Transverse colon (tissue), 4 donors: ENCODE results near the gene CDH11. TPM values are rescaled to one million over a fixed set of nuclear protein-coding genes. Genes with fewer than 3 reads are reported as not detected.

Experiments used
- DNase-seq: peaks from one replicate; pipeline ENCODE4 v3.0.0-alpha.2; 2019
- H3K27ac ChIP-seq, 4 donors: fragments of 200-600 bp; sonication (generic); 2 replicates each; pipeline ENCODE4 v1.5.1; 2016 to 2018; ENCODE audit warnings: inconsistent platforms in 4 of 4
- H3K27me3 ChIP-seq: fragments of 200-600 bp; sonication (generic); 2 replicates; pipeline ENCODE4 v1.5.1; 2017; ENCODE audit warnings: inconsistent platforms
- H3K36me3 ChIP-seq, 4 donors: fragments of 200-600 bp; sonication (generic); 2 replicates each; pipeline ENCODE4 v1.5.1; 2017 to 2019; ENCODE audit warnings: inconsistent platforms in 4 of 4
- H3K4me1 ChIP-seq, 4 donors: fragments of 200-600 bp; sonication (generic); 2 replicates each; pipeline ENCODE4 v1.5.1; 2017 to 2020; ENCODE audit warnings: inconsistent platforms in 4 of 4
- H3K4me3 ChIP-seq, 4 donors: fragments of 200-600 bp; sonication (generic); 1 replicate in 1 of 4; 2 replicates in 3 of 4; pipeline versions ENCODE4 v1.5.1 to v1.6.1; 2017 to 2019; ENCODE audit warnings: inconsistent platforms in 4 of 4
- H3K9me3 ChIP-seq, 2 donors: fragments of 200-600 bp; sonication (generic); 2 replicates each; pipeline ENCODE4 v1.5.1; 2017 to 2019; ENCODE audit warnings: inconsistent platforms in 2 of 2
- EP300 ChIP-seq: sonication (generic); formaldehyde crosslinking; IDR thresholded peaks from one replicate; pipeline ENCODE4 v1.6.1; 2017; ENCODE audit warnings: antibody characterized with exemption, low read depth
- POLR2A ChIP-seq: fragments of 450-650 bp; IDR thresholded peaks from one replicate; pipeline ENCODE4 v1.6.1; 2016; ENCODE audit warnings: antibody characterized with exemption, mild to moderate bottlenecking, moderate library complexity
- POLR2AphosphoS5 ChIP-seq, 3 donors: sonication (generic); formaldehyde crosslinking; IDR thresholded peaks; one replicate each; pipeline ENCODE4 v1.6.1; 2016; ENCODE audit warnings: antibody characterized with exemption in 3 of 3
- WGBS, 2 donors: methylation state at CpG; one replicate each; pipeline ENCODE4 v1.1.5; 2018; ENCODE audit warnings: low coverage in 1 of 2; 5-methylcytosine and 5-hydroxymethylcytosine counted together
- in situ Hi-C, 4 donors: fragments of 200-750 bp; cut with MboI; loops; one replicate each; pipeline versions ENCODE4 v1.15.0 to v1.15.1; 2017; ENCODE audit warnings: low sequenced_read_pairs in 3 of 4, low pct_ligation_motif_present in 1 of 4, low pct_unique_long_range_greater_than_20kb in 1 of 4
- intact Hi-C: fragments of 100-400 bp; cut with DNase I; formaldehyde crosslinking; loops from one replicate; pipeline ENCODE4 v1.15.1; 2023; ENCODE audit warnings: low total_unique reads
- total RNA-seq, 4 donors: library from RNA; depleted of rRNA; stranded (reverse); fragments of >200 nt; gene quantifications; one replicate each; pipeline ENCODE4 v1.1.0, GENCODE V29; 2016
- TF ChIP-seq, protein P1 (sequence below), 5 experiments: fragments of 200-600 bp in 3 of 5; fragments of 450-650 bp in 2 of 5; sonication (generic) in 3 of 5; IDR thresholded peaks; 1 replicate in 2 of 5; 2 replicates in 3 of 5; pipeline ENCODE4 v1.5.1; 2016 to 2017; ENCODE audit warnings: antibody characterized with exemption in 5 of 5, inconsistent platforms in 3 of 5, mild to moderate bottlenecking in 2 of 5, moderate library complexity in 1 of 5

CDH11 gene
- 100 to 1,000 TPM in 1 of 4 donors, 10 to 100 TPM in 1, 1 to 10 TPM in 2; 8.2 to 141 (median 9.2) TPM for total RNA-seq

DNA sequence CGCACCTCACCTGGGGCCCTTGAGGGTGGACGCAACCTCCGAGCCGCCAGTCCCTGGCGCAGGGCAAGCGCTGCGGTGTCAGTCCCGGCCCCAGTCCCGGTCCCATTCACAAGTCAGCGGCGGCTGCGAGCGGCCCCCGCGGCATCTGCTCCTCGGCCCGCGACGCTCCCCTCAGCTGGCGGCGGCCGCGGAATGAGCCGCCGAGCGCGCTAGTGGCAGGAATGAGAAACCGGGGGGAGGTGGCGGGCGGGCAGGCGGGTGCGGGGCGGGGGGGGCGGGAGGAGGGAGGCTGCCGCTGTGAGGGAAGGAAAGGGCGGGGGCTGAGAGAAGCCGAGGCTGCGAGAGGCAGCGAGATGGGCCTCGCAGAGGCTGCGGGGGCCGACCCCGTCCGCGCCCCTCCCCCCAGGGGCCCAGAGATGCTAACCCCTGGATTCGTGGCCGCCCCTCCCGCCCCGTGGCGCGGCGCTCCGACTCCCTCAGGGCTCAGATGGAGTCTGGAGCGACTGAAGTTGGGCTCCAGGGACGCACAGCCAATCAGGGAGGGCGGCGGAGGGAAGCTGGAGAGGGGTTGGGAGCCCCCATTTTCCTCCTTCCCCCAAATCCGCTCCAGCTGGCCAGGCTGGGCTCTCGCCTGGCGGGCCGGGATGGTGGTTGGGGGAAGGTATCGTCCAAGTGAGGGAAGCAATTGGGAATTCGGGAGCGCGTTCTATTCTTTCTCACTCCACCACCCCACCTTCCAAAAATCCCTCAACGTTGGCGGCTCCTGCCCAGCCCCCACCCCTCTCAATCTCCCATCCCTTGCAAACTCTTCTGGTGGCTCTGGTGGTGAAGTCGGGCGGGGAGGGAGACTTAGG is at the start of gene CDH11:
TSS of gene CDH11 (minus strand) at position 194 of the 854 bp plus-strand sequence. CDS start 117,194 bp downstream, outside the sequence.
- peak within 1 kb of the TSS; percentile 37 to 70 (median 54) for H3K4me3 ChIP-seq
- TF ChIP-seq EP300, result no peak
- TF ChIP-seq, protein P1, sequence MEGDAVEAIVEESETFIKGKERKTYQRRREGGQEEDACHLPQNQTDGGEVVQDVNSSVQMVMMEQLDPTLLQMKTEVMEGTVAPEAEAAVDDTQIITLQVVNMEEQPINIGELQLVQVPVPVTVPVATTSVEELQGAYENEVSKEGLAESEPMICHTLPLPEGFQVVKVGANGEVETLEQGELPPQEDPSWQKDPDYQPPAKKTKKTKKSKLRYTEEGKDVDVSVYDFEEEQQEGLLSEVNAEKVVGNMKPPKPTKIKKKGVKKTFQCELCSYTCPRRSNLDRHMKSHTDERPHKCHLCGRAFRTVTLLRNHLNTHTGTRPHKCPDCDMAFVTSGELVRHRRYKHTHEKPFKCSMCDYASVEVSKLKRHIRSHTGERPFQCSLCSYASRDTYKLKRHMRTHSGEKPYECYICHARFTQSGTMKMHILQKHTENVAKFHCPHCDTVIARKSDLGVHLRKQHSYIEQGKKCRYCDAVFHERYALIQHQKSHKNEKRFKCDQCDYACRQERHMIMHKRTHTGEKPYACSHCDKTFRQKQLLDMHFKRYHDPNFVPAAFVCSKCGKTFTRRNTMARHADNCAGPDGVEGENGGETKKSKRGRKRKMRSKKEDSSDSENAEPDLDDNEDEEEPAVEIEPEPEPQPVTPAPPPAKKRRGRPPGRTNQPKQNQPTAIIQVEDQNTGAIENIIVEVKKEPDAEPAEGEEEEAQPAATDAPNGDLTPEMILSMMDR (IDR thresholded peaks at IDR 0.05), result peak in 3 of 5 experiments; percentile 41 to 60 (median 48)
- peak in 2 of 3 donors; percentile 68 for TF ChIP-seq POLR2AphosphoS5 (IDR thresholded peaks at IDR 0.05)
- TF ChIP-seq POLR2A, result no peak
- WGBS, 2 donors, result 6% methylated on average over 48 of the region's 69 CpGs; no CpG with 5 or more reads in 1 of the 2 donors
- peaks cover 8 to 63% (median 43%) of the 10 kb centered on the region in 4 donors for H3K4me1 ChIP-seq
- H3K27me3 ChIP-seq, result peaks cover 44% of the 10 kb centered on the region
- H3K27ac ChIP-seq, result peak within 1 kb of the TSS; percentile 79 to 88 (median 86)
- intact Hi-C loops, result no loop called here
- peak; percentile 38 for DNase-seq
- in situ Hi-C loops, result loop anchor here in 3 of 4 donors (25.0 kb wide), 3 partner anchors 710 to 1760 kb away; no protein-coding TSS in a partner anchor
- no peaks in the 10 kb centered on the region for H3K36me3 ChIP-seq
- H3K9me3 ChIP-seq, result no peaks in the 10 kb centered on the region

DNA sequence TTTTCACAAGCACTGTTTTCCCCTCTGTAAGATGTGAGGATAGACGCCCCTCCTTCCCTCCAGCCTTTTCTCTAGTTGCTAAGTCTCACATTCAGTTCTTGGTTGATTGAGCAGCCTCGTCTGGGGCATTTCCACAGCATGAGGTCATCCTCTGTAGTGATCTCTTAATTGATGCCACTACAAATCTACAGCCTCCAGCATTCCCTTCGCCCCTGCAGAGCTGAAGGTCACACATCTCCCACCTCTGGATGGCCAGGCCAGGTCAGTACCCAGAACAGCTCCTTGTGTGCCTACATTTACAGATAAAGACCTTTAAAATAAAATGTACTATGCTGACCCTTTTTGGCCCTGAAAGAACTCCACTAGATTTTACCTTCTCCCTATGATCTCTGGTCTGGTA is 32.5 kb upstream of the CDH11 start:
- Histone ChIP-seq H3K36me3 (no peaks in the 10 kb centered on the region), H3K4me1 (no peaks in the 10 kb centered on the region), H3K9me3 (no peaks in the 10 kb centered on the region), H3K4me3 (no peak overlapping the region), H3K27ac (no peak overlapping the region), H3K27me3 (no peaks in the 10 kb centered on the region)
- no peak for DNase-seq
- WGBS, 2 donors, result 38 to 48% methylated on average over 2 to 3 of the region's 3 CpGs
- no peak for TF ChIP-seq POLR2AphosphoS5 (IDR thresholded peaks at IDR 0.05)
- no peak for TF ChIP-seq EP300
- no peak for TF ChIP-seq POLR2A
- TF ChIP-seq, protein P1 (IDR thresholded peaks at IDR 0.05), result no peak
- in situ Hi-C loops, result no loop called here
- intact Hi-C loops, result loop anchor here (5.0 kb wide), 1 partner anchor 1922 kb away; no protein-coding TSS in a partner anchor

- Histone ChIP-seq H3K36me3 (no peaks in the 10 kb centered on the region), H3K4me3 (no peak overlapping the region), H3K4me1 (no peaks in the 10 kb centered on the region), H3K27ac (no peak overlapping the region), H3K9me3 (no peaks in the 10 kb centered on the region), H3K27me3 (no peaks in the 10 kb centered on the region)
- TF ChIP-seq POLR2AphosphoS5 (IDR thresholded peaks at IDR 0.05) (no peak), POLR2A (no peak), EP300 (no peak)
- TF ChIP-seq, protein P1 (IDR thresholded peaks at IDR 0.05), result no peak
- DNase-seq, result no peak
- intact Hi-C loops, result loop anchor here (5.0 kb wide), 1 partner anchor 1921 kb away; no protein-coding TSS in a partner anchor
- in situ Hi-C loops, result no loop called here
- WGBS, 2 donors, result 55 to 60% methylated on average over 1 of the region's 1 CpG
Observed at GRCh38 chr16:65153365-65154105, 31.7 kb upstream of the CDH11 start.

DNA sequence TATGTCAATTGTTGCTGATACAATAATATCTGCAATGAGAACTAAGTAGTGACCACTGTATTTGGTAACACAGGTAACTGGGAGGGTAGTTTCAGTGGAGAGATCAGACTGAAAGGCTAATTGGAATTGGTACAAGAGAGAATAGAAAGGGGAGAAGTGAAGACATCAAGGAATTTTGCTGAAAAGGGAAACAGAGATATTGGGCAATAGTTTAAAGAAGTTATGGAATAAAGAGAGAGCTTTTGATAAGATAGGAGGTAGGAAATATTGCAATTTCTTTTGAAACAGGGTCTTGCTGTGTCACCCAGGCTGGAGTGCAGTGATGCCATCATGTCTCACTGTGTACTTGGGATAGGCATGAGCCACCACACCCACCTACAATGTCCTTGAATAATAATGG is 26.9 kb upstream of the CDH11 start:
- H3K27ac ChIP-seq, result no peak overlapping the region
- no peak overlapping the region for H3K4me3 ChIP-seq
- no peaks in the 10 kb centered on the region for H3K27me3 ChIP-seq
- intact Hi-C loops (no loop called here), in situ Hi-C loops (no loop called here)
- no peak for DNase-seq
- TF ChIP-seq EP300, result no peak
- no peak for TF ChIP-seq POLR2AphosphoS5 (IDR thresholded peaks at IDR 0.05)
- TF ChIP-seq POLR2A, result no peak
- TF ChIP-seq, protein P1 (IDR thresholded peaks at IDR 0.05), result no peak
- no peaks in the 10 kb centered on the region for H3K4me1 ChIP-seq
- H3K36me3 ChIP-seq, result no peaks in the 10 kb centered on the region
- no peaks in the 10 kb centered on the region for H3K9me3 ChIP-seq
